Measurements from ENCODE around the gene INTS14. TPM values are rescaled to one million over a fixed set of nuclear protein-coding genes. Genes with fewer than 3 reads are reported as not detected.

Gene INTS14
- total and polyA plus RNA-seq, 9 of the 15 experiments (the other 6 are each of a cell fraction or from before 2014, with no cell fraction given), result 30.5 to 92.4 (median 46.5) TPM

DNA sequence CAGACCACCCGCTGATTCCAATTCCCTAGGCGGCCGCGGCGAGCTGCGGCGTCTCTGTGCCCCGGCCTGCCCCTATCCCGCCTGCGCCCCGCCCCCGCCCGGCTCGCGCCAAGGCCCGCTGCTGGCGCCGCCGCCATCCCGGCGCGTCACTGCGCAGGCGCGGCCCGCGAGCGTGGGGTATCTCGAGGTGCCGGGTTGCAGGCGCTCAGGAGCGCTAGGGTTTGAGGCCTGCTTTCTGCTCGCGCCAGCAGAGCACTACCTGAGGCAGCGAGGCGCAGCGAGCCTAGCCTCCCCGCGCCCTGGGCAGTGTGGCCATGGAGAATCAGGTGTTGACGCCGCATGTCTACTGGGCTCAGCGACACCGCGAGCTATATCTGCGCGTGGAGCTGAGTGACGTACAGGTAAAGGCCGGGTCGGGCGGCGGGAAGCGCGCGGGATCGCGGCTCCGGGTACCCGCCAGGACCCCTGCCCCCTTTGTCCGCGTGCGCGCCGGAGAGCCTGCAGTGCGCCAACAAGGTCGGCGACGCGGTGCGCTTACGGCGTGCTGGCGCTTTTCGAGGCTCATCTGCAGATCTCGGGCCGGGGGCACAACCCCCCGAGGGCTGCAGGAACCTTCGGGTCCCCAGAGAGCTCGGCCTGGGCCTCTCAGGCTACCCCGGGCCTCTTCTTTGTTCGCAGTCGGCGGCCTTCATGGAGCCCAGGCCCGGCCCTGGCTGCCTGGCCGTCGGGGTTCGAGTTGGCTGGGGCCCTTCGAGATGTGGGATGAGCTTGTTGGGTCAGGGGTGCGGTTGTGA is 80.4 kb downstream of the INTS14 start, which contains the start of gene HACD3 (continued):
- TF ChIP-seq, protein P1, sequence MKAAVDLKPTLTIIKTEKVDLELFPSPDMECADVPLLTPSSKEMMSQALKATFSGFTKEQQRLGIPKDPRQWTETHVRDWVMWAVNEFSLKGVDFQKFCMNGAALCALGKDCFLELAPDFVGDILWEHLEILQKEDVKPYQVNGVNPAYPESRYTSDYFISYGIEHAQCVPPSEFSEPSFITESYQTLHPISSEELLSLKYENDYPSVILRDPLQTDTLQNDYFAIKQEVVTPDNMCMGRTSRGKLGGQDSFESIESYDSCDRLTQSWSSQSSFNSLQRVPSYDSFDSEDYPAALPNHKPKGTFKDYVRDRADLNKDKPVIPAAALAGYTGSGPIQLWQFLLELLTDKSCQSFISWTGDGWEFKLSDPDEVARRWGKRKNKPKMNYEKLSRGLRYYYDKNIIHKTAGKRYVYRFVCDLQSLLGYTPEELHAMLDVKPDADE (conservative IDR thresholded peaks at IDR 0.05; ENCODE audit: control insufficient read depth, low read depth, low read length), result no peak
- no peak for TF ChIP-seq ZBTB8A (IDR thresholded peaks at IDR 0.05; ENCODE audit: partially characterized antibody)
- peak; percentile 86; the same call in 1 of the 2 replicates for TF ChIP-seq PHF8 (IDR thresholded peaks at IDR 0.05; ENCODE audit: borderline replicate concordance, low read length)
- no peak for TF ChIP-seq ZNF717 (CRISPR knock-in tag; IDR thresholded peaks at IDR 0.05)
- TF ChIP-seq CC2D1A (IDR thresholded peaks at IDR 0.05), result no peak
- 0 out of 2 replicates have a peak, but pooled peaks have one; percentile 16 for TF ChIP-seq TAF7 (tag; IDR thresholded peaks at IDR 0.05)
- no peak for TF ChIP-seq TGIF2 (CRISPR knock-in tag; IDR thresholded peaks at IDR 0.05)
- no peak for TF ChIP-seq ESRRB (CRISPR knock-in tag; IDR thresholded peaks at IDR 0.05; ENCODE audit: borderline replicate concordance)
- TF ChIP-seq, protein P2, sequence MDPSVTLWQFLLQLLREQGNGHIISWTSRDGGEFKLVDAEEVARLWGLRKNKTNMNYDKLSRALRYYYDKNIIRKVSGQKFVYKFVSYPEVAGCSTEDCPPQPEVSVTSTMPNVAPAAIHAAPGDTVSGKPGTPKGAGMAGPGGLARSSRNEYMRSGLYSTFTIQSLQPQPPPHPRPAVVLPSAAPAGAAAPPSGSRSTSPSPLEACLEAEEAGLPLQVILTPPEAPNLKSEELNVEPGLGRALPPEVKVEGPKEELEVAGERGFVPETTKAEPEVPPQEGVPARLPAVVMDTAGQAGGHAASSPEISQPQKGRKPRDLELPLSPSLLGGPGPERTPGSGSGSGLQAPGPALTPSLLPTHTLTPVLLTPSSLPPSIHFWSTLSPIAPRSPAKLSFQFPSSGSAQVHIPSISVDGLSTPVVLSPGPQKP (CRISPR knock-in tag; IDR thresholded peaks at IDR 0.05), result no peak
- TF ChIP-seq JUN (IDR thresholded peaks at IDR 0.05; ENCODE audit: borderline replicate concordance, low read depth, low read length), result no peak; the same call in 1 of the 2 replicates
- TF ChIP-seq JUN (CRISPR knock-in tag; IDR thresholded peaks at IDR 0.05; ENCODE audit: borderline replicate concordance), result no peak
- peak; percentile 51; the same call in 1 of the 2 replicates for TF ChIP-seq CREB1 (IDR thresholded peaks at IDR 0.05)
- peak; percentile 61; the same call in 1 of the 2 replicates for TF ChIP-seq CREB1 (CRISPR knock-in tag; IDR thresholded peaks at IDR 0.05)
- TF ChIP-seq HMGN3 (IDR thresholded peaks at IDR 0.05; ENCODE audit: borderline replicate concordance, extremely low read depth, insufficient read length, low read depth, low read length), result peak; percentile 67
- TF ChIP-seq, protein P3, sequence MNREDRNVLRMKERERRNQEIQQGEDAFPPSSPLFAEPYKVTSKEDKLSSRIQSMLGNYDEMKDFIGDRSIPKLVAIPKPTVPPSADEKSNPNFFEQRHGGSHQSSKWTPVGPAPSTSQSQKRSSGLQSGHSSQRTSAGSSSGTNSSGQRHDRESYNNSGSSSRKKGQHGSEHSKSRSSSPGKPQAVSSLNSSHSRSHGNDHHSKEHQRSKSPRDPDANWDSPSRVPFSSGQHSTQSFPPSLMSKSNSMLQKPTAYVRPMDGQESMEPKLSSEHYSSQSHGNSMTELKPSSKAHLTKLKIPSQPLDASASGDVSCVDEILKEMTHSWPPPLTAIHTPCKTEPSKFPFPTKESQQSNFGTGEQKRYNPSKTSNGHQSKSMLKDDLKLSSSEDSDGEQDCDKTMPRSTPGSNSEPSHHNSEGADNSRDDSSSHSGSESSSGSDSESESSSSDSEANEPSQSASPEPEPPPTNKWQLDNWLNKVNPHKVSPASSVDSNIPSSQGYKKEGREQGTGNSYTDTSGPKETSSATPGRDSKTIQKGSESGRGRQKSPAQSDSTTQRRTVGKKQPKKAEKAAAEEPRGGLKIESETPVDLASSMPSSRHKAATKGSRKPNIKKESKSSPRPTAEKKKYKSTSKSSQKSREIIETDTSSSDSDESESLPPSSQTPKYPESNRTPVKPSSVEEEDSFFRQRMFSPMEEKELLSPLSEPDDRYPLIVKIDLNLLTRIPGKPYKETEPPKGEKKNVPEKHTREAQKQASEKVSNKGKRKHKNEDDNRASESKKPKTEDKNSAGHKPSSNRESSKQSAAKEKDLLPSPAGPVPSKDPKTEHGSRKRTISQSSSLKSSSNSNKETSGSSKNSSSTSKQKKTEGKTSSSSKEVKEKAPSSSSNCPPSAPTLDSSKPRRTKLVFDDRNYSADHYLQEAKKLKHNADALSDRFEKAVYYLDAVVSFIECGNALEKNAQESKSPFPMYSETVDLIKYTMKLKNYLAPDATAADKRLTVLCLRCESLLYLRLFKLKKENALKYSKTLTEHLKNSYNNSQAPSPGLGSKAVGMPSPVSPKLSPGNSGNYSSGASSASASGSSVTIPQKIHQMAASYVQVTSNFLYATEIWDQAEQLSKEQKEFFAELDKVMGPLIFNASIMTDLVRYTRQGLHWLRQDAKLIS (CRISPR knock-in tag; IDR thresholded peaks at IDR 0.05), result no peak
